TTC549 (cell line): ENCODE results near the gene DUSP18.
"Not testable (repeated sequence)": the region's sequence is repeated elsewhere in the genome, so short reads cannot be mapped to it uniquely, and the experiment has no call there.

Source experiments
- FAIRE-seq: peaks from 2 replicates; lab custom pipeline; 2012; peaks lifted over from hg19 to GRCh38; lab: Jason Lieb, UNC

The DUSP18 gene

DNA sequence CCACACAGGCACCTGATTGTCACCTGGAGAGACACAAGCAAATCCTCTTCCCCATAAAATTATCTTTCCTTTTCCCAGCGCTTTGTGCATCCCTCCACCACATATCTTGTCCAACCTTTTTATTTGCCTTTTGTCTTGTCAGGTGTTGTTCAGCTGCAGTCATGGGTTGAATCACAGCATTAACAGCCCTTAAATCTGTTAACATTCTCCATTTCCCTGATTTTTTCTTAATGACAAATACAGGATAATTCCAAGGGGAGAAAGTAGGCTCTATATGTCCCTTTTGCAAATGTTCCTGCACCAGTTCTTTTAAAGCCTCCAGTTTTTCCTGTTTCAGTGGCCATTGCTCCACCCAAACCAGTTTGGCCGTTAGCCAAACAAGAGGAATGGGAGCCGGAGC lies 8.9 kb upstream of the DUSP18 start:
- FAIRE-seq: not testable (repeated sequence)

GRCh38 chr22:30675436-30675835 lies 7.8 kb upstream of the DUSP18 start:
- FAIRE-seq: no peak

DNA sequence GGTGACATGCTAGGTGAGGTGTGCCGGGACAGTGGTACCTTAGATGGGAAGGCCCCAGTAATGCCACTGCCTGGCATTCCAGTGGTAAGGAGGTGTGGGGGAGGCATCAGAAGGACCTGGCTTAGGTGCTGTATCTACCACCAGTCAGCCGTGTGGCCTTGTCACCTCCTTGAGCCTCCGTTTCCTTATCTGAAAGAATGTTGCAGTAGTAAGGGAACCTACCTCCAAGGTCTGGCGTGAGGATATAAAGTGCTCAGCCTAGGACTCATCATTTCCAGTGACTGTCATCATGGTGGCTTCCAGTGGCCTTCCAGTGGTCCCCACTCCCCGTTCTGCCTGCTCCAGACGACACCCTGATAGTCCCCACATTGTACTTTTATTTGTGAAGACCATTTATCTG lies 6.8 kb upstream of the DUSP18 start:
- no peak for FAIRE-seq

- no peak for FAIRE-seq
Measured at GRCh38 chr22:30673136-30673535, 5.5 kb upstream of the DUSP18 start.

- FAIRE-seq: no peak
Measured at GRCh38 chr22:30671071-30671470, 3.4 kb upstream of the DUSP18 start.

- no peak for FAIRE-seq
Measured at GRCh38 chr22:30668386-30668710, 673 bp upstream of the DUSP18 start.

DNA sequence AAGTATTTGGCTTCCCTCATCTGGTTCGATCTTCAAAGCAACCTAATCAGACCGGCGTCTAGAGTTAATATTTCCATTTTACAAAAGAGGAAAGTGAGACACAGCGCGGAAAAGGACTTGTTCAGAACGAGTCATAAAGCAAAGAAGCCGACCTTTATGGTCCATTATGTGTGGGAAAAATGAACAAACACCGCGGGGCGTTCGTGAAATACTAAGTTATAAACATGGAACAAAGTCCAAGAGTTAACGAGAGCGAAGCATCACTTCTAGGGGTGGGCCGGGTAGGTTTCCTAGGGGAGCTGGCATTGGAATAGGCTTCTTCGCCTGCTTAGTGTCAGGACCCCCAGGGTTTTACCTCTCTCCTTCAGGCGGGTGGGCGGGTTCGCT lies 575 bp downstream of the DUSP18 start:
- no peak for FAIRE-seq

DNA sequence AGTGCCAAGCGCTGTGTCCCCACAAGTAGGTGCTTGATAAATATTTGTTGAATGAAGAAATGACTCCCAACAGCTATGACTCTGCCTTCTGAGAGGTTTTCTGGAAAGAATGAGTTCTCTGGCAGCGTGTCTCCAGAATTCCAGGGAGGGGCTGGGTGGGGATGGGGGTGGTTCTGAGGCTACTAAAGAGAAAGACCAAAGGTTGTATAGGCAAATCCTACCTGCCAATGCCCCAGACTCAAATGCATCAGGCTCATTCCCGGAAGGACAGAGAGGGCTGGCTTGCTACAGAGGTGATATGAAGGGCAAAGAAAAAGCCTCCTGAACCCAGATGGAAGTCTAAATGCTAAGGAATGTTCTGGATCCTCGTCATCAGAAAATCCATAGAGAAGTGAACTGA lies 1.9 kb downstream of the DUSP18 start:
- no peak for FAIRE-seq

DNA sequence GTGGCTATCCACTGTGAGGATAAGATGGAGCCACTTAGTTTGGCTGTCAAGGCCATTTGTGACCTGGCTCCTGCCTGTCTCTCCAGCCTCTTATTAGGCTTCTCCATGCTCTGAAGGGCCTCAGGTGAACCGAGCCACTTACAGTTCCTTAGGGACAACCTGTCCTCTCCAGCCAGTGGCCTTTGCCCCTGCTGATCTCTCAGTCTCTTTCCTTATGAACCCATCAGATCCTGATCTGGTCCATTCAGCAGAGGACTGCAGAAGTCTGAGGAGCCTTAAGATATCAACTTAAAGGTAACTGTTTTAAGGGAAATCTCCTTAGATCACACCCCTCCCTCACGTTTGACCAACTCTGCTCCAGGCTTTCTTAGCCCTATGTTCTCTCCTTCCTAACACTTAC lies 2.4 kb downstream of the DUSP18 start:
- FAIRE-seq: no peak

GRCh38 chr22:30664798-30665197 lies 2.9 kb downstream of the DUSP18 start:
- FAIRE-seq: no peak

DNA sequence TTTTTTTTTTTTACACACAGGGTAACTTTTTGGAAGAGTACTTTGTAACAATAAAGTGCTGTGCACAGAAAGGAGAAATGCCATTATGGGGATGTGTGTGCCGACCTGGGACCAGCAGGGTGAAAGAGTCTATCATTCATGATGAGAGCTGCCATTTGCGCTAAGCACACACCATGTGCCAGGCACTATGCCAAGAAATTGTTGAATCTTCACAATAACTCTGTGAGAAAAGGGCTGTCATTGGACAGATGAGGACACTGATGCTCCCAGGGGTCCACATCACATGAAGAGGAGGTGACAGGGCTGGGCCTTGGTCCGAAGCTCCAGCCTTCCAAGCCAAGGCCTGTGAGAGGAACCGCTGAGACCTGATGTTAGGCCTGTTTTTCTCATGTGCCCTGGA lies 5.6 kb downstream of the DUSP18 start:
- no peak for FAIRE-seq

DNA sequence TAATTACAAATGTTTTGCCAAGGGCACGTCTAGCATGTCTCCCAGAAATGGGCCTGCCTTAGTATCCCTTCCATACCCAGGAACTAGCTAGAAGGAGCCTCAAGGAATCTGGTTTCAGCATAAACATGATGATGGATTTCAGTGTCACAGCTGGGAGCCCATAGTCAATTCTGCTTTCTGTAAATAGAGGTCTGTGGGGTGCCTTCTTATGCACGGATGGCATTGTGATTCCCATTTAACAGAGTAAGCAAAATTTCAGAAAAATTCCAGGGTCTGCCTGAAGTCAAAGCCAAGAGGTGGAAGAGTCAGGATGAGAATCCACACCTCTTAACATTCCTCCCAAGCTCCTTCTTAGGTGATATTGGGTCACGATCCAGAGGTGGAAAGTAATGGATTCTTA lies 12.1 kb downstream of the DUSP18 start:
- FAIRE-seq: no peak

- no peak for FAIRE-seq
Measured at GRCh38 chr22:30654361-30654760, 13.3 kb downstream of the DUSP18 start.

- no peak for FAIRE-seq
Measured at GRCh38 chr22:30652852-30653251, 14.8 kb downstream of the DUSP18 start.

- FAIRE-seq: no peak
Measured at GRCh38 chr22:30650508-30651116, 17.1 kb downstream of the DUSP18 start.

DNA sequence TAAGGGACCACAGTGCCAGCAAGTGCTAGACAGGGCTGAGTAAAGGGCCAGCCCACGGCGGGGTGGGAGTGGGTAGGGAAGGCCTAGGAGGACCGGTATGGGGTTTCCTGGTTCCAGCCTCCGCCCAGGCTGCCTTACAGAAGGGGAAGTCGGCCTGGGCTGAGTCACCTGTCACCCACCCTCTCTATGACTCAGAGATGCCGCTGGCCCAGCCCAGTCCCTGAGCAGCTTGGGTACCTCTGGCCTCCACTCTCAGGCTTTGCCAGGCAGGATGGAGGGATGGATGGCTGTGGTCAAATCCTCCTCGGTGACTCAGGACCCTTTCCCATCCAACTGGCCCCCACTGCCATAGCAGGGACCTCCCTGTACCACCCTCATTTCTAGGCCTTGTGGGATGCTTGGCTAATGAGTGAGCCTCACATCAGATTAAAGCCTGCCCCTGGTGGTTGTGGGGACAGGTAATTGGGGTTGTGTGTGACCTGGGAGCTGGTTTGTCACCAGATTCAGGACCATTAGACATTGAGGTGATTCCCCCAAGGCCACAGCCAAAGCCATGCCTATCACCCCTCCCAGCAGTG lies 18.2 kb downstream of the DUSP18 start:
- no peak for FAIRE-seq

GRCh38 chr22:30648825-30649224 lies 18.9 kb downstream of the DUSP18 start:
- no peak for FAIRE-seq

DNA sequence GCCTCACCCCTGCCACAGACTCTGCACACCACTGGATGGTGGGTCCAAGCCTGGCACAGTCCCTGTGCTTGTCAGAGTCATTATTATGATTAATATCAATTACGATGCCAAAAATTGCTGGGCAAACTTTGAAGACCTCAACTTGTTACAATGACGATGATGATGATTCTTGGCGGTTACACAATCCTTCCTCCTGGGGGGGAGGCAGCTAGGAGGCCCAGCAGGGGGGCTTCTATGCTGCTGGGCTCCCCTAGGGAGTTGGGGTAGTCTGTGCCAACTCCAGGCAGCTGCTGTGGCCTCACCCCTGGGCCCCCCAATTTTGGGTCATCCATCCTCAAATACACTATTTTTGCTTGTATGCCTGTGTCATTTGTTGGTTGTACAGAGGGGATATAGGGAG lies 20.1 kb downstream of the DUSP18 start:
- no peak for FAIRE-seq

DNA sequence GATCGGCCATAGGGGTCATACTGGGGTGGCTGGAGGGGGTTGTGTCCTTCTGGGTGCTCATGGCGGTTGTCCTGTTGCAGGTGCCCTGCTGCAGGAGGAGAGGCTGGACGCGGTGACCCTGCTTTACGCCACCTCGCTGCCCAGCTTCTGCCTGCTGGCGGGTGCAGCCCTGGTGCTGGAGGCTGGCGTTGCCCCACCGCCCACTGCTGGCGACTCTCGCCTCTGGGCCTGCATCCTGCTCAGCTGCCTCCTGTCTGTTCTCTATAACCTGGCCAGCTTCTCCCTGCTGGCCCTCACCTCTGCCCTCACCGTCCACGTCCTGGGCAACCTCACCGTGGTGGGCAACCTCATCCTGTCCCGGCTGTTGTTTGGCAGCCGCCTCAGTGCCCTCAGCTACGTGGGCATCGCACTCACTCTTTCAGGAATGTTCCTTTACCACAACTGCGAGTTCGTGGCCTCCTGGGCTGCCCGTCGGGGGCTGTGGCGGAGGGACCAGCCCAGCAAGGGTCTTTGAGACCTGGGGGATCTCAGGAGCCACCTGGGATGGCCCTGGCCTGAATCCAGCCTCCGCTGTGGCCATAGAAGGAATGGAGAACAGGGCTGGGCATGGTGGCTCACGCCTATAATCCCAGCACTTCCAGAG lies 21.0 kb downstream of the DUSP18 start:
- no peak for FAIRE-seq

- FAIRE-seq: no peak
Measured at GRCh38 chr22:30643055-30643875, 24.4 kb downstream of the DUSP18 start.

- FAIRE-seq: no peak
Measured at GRCh38 chr22:30640839-30641430, 26.7 kb downstream of the DUSP18 start.

GRCh38 chr22:30640361-30640760 lies 27.3 kb downstream of the DUSP18 start:
- no peak for FAIRE-seq

- no peak for FAIRE-seq
Measured at GRCh38 chr22:30637701-30638114, 30.0 kb downstream of the DUSP18 start.
